Neural cell (in vitro differentiated cells): ENCODE measurements around the gene HOPX. TPM values are rescaled to one million over a fixed set of nuclear protein-coding genes. Genes with fewer than 3 reads are reported as not detected.

Experiments
- H2AFZ ChIP-seq: fragments of 200-600, 300-800 bp; sonication (generic), shearing (Covaris generic); 2 replicates; pipeline ENCODE4 v1.6.0; 2014; ENCODE audit warnings: low read depth, mild to moderate bottlenecking, antibody characterized with exemption, low read length, moderate library complexity
- H3F3A ChIP-seq: fragments of 200-600 bp; shearing (Covaris generic); 2 replicates; pipeline ENCODE4 v1.6.1; 2016; ENCODE audit warnings: mild to moderate bottlenecking, moderate library complexity, mixed read lengths, antibody characterized with exemption, low read length; ENCODE audit not compliant: insufficient read depth, poor library complexity, severe bottlenecking
- H3K27ac ChIP-seq: fragments of 200-600, 300-800 bp; sonication (generic), shearing (Covaris generic); 2 replicates; pipeline ENCODE4 v1.5.1; 2014; ENCODE audit warnings: mild to moderate bottlenecking, low read length, moderate library complexity
- H3K27me3 ChIP-seq: fragments of 300-800, 200-600 bp; sonication (generic), shearing (Covaris generic); 2 replicates; pipeline ENCODE4 v1.6.0; 2014; ENCODE audit warnings: mild to moderate bottlenecking, low read depth, low read length, moderate library complexity; ENCODE audit not compliant: insufficient read depth
- H3K36me3 ChIP-seq: fragments of 300-800, 200-600 bp; sonication (generic), shearing (Covaris generic); 2 replicates; pipeline ENCODE4 v1.5.1; 2014; ENCODE audit warnings: mild to moderate bottlenecking, antibody characterized with exemption, low read length, moderate library complexity; ENCODE audit not compliant: insufficient read depth
- H3K4me2 ChIP-seq: fragments of 300-800, 200-600 bp; sonication (generic), shearing (Covaris generic); 2 replicates; pipeline ENCODE4 v1.6.0; 2014; ENCODE audit warnings: mild to moderate bottlenecking, low read length
- H3K4me3 ChIP-seq: fragments of 300-800, 200-600 bp; sonication (generic), shearing (Covaris generic); 2 replicates; pipeline ENCODE4 v1.5.1; 2014; ENCODE audit warnings: mild to moderate bottlenecking, low read length, moderate library complexity
- H3K79me2 ChIP-seq: fragments of 200-600 bp; shearing (Covaris generic); replicated peaks from 2 replicates; pipeline ENCODE4 v1.6.0; 2014; ENCODE audit warnings: mild to moderate bottlenecking, low read length, moderate library complexity; ENCODE audit not compliant: insufficient read depth
- H3K9ac ChIP-seq: fragments of 300-800, 200-600 bp; sonication (generic), shearing (Covaris generic); 2 replicates; pipeline ENCODE4 v1.6.1; 2016; ENCODE audit warnings: mild to moderate bottlenecking, low read length, mixed read lengths
- H3K9me2 ChIP-seq: fragments of 200-600 bp; shearing (Covaris generic); 2 replicates; pipeline ENCODE4 v1.6.1; 2016; ENCODE audit warnings: mild to moderate bottlenecking, low read length, mixed read lengths; ENCODE audit not compliant: insufficient read depth
- H3K9me3 ChIP-seq: fragments of 200-600, 300-800 bp; sonication (generic), shearing (Covaris generic); 2 replicates; pipeline ENCODE4 v1.6.1; 2016; ENCODE audit warnings: mild to moderate bottlenecking, mixed run types, low read length, moderate library complexity, mixed read lengths
- H4K20me1 ChIP-seq: fragments of 200-600 bp; shearing (Covaris generic); 2 replicates; pipeline ENCODE4 v1.6.1; 2016; ENCODE audit warnings: mild to moderate bottlenecking, mixed run types; ENCODE audit not compliant: insufficient read depth
- EP300 ChIP-seq: fragments of 450-650 bp; conservative IDR thresholded peaks from 2 replicates; pipeline ENCODE4 v1.6.1; 2014; ENCODE audit warnings: antibody characterized with exemption, mild to moderate bottlenecking, moderate library complexity; ENCODE audit not compliant: poor library complexity, severe bottlenecking
- EZH2 ChIP-seq: fragments of 200-600, 300-800 bp; shearing (Covaris generic), sonication (generic); IDR thresholded peaks from 2 replicates; pipeline ENCODE4 v1.6.1; 2014; ENCODE audit warnings: antibody characterized with exemption, low read length, borderline replicate concordance, mild to moderate bottlenecking; ENCODE audit not compliant: insufficient read depth, poor library complexity, severe bottlenecking
- MXI1 ChIP-seq: fragments of 450-650 bp; conservative IDR thresholded peaks from 2 replicates; pipeline ENCODE4 v1.6.1; 2014; ENCODE audit warnings: antibody characterized with exemption, mild to moderate bottlenecking; ENCODE audit not compliant: poor library complexity, severe bottlenecking
- POLR2AphosphoS5 ChIP-seq: IDR thresholded peaks from 2 replicates; pipeline ENCODE4 v1.6.1; 2012
- RAD21 ChIP-seq: fragments of 450-650 bp; conservative IDR thresholded peaks from 2 replicates; pipeline ENCODE4 v1.6.1; 2014; ENCODE audit warnings: antibody characterized with exemption, mild to moderate bottlenecking, moderate library complexity
- REST ChIP-seq: IDR thresholded peaks from 2 replicates; pipeline ENCODE4 v1.6.1; 2012; ENCODE audit warnings: borderline replicate concordance
- SMC3 ChIP-seq: fragments of 450-650 bp; conservative IDR thresholded peaks from 2 replicates; pipeline ENCODE4 v1.6.1; 2014; ENCODE audit warnings: antibody characterized with exemption, mild to moderate bottlenecking, moderate library complexity; ENCODE audit not compliant: poor library complexity
- TAF1 ChIP-seq: IDR thresholded peaks from 2 replicates; pipeline ENCODE4 v1.6.1; 2012; ENCODE audit warnings: low read depth
- polyA plus RNA-seq: library from polyadenylated mRNA; depleted of rRNA; stranded (reverse); fragments of >200 nt; gene quantifications from 2 replicates; pipeline ENCODE4 v1.2.3, GENCODE V29; 2014
- TF ChIP-seq, protein P1 (sequence below): fragments of 450-650 bp; IDR thresholded peaks from 2 replicates; pipeline ENCODE4 v1.5.1; 2014; ENCODE audit warnings: antibody characterized with exemption, mild to moderate bottlenecking, moderate library complexity; ENCODE audit not compliant: poor library complexity, severe bottlenecking

HOPX gene
- polyA plus RNA-seq, 1 donor from 2014 or later: 2.0 TPM

GRCh38 chr4:56627985-56628384 is 53.1 kb downstream of the HOPX start:
- no peak overlapping the region for H3K27ac ChIP-seq
- no peaks in the 10 kb centered on the region for H3K9me2 ChIP-seq
- H3K4me3 ChIP-seq: no peak overlapping the region
- H4K20me1 ChIP-seq: no peaks in the 10 kb centered on the region
- no peaks in the 10 kb centered on the region for H3K79me2 ChIP-seq
- no peaks in the 10 kb centered on the region for H3F3A ChIP-seq
- no peak overlapping the region for H2AFZ ChIP-seq
- H3K36me3 ChIP-seq: no peaks in the 10 kb centered on the region
- no peak overlapping the region for H3K4me2 ChIP-seq
- no peaks in the 10 kb centered on the region for H3K9me3 ChIP-seq
- TF ChIP-seq TAF1 (no peak), EZH2 (no peak), EP300 (no peak), REST (no peak), SMC3 (no peak), RAD21 (no peak), POLR2AphosphoS5 (no peak), MXI1 (no peak)
- TF ChIP-seq, protein P1, sequence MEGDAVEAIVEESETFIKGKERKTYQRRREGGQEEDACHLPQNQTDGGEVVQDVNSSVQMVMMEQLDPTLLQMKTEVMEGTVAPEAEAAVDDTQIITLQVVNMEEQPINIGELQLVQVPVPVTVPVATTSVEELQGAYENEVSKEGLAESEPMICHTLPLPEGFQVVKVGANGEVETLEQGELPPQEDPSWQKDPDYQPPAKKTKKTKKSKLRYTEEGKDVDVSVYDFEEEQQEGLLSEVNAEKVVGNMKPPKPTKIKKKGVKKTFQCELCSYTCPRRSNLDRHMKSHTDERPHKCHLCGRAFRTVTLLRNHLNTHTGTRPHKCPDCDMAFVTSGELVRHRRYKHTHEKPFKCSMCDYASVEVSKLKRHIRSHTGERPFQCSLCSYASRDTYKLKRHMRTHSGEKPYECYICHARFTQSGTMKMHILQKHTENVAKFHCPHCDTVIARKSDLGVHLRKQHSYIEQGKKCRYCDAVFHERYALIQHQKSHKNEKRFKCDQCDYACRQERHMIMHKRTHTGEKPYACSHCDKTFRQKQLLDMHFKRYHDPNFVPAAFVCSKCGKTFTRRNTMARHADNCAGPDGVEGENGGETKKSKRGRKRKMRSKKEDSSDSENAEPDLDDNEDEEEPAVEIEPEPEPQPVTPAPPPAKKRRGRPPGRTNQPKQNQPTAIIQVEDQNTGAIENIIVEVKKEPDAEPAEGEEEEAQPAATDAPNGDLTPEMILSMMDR: no peak
- no peak overlapping the region for H3K9ac ChIP-seq
- no peaks in the 10 kb centered on the region for H3K27me3 ChIP-seq

GRCh38 chr4:56627375-56627774 is 53.7 kb downstream of the HOPX start:
- no peak overlapping the region for H3K4me2 ChIP-seq
- TF ChIP-seq SMC3 (no peak), RAD21 (no peak), MXI1 (no peak), REST (no peak), TAF1 (no peak), POLR2AphosphoS5 (no peak), EZH2 (no peak)
- H3F3A ChIP-seq: no peaks in the 10 kb centered on the region
- H3K27me3 ChIP-seq: no peaks in the 10 kb centered on the region
- H3K9ac ChIP-seq: no peak overlapping the region
- no peaks in the 10 kb centered on the region for H4K20me1 ChIP-seq
- no peaks in the 10 kb centered on the region for H3K79me2 ChIP-seq
- no peak overlapping the region for H2AFZ ChIP-seq
- no peaks in the 10 kb centered on the region for H3K9me2 ChIP-seq
- no peaks in the 10 kb centered on the region for H3K36me3 ChIP-seq
- no peaks in the 10 kb centered on the region for H3K9me3 ChIP-seq
- no peak overlapping the region for H3K27ac ChIP-seq
- no peak overlapping the region for H3K4me3 ChIP-seq
